ENCODE results near the gene TMEM121. TPM values are rescaled to one million over a fixed set of nuclear protein-coding genes. Genes with fewer than 3 reads are reported as not detected.
A peak's percentile ranks its signal among the peaks of the same experiment; 100 is the strongest.

The TMEM121 gene
- polyA plus RNA-seq, 1 of the 3 experiments (the other 2 are of a cell fraction), result 9.1 TPM

DNA sequence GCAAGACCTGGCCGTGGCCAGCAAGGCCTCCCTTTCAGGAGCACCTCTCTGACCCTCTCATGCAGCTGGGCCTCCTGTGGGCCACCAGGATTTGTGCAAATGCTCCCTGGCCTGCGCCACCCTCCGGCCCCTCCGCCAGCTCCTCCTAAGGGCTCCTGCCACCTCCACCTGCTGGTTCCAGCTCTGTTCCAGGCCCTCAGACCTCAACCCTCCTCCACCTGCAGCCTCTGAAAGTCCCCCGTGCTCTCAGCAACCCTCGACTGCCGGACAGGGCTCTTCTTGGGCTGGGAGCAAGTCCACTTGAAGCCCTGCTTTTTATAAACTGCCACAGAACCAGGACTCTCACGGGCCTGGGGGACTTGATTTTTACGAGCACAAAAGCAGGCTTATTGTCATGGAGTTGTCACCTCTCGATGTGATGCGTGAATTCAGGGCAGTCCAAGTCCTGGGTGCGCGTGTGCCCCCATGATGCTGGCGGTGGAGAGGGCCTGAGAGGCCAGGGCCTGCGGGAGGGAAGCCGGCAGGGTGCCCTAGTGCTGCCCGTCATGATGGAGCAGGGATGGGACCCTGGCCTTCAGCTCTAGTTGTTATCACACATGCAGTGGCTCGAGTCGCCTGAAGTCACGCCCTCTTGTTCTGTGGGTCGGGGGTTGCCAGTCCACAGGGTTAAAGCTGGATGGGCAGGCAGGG is 26.2 kb upstream of the TMEM121 start:
- Histone ChIP-seq H3K9ac (no peak overlapping the region), H3K4me1 (ENCODE audit: control insufficient read depth in 1 of 2, insufficient read depth in 2 of 2, low read depth in 1 of 2, low read length in 1 of 2) (peaks cover 0 to 6% of the 10 kb centered on the region in 2 experiments; a peak in 1 of 4 replicates), H2AFZ (ENCODE audit: low read depth) (no peak overlapping the region), H3F3A (replicated peaks; ENCODE audit: insufficient read depth) (no peaks in the 10 kb centered on the region), H3K79me2 (ENCODE audit: insufficient read depth) (no peaks in the 10 kb centered on the region), H3K9me3 (no peaks in the 10 kb centered on the region), H3K4me2 (no peak overlapping the region), H3K4me3 (ENCODE audit: low read depth in 2 of 2, low read length in 1 of 2) (no peak overlapping the region), H4K20me1 (ENCODE audit: insufficient read depth) (no peaks in the 10 kb centered on the region), H3K27me3 (ENCODE audit: insufficient read depth) (no peaks in the 10 kb centered on the region), H3K9me2 (no peaks in the 10 kb centered on the region), H3K27ac (ENCODE audit: low read depth in 2 of 2, low read length in 1 of 2) (no peak overlapping the region), H3K36me3 (replicated peaks in 1 of 2; ENCODE audit: control insufficient read depth in 1 of 2, insufficient read depth in 2 of 2, low read length in 1 of 2) (no peaks in the 10 kb centered on the region)
- ChIA-PET POLR2A (interaction anchor here (0.8 kb wide), 1 partner anchor 19 kb away, joined by 3 read pairs; no protein-coding TSS in a partner anchor), CTCF (interaction anchor here (1.0 to 1.4 kb wide), 3 partner anchors 10 to 17 kb away, joined by 3 to 4 read pairs (median 4); no protein-coding TSS in a partner anchor)
- peak; percentile 17 for DNase-seq
- WGBS (ENCODE audit: low lambda C conversion rate), result 92% methylated on average over 10 of the region's 21 CpGs
- no peak for TF ChIP-seq MXI1 (IDR thresholded peaks at IDR 0.05; ENCODE audit: low read depth, low read length)
- no peak for TF ChIP-seq TAF1 (IDR thresholded peaks at IDR 0.05; ENCODE audit: borderline replicate concordance, low read depth, low read length)
- no peak for TF ChIP-seq ELF1 (IDR thresholded peaks at IDR 0.05)
- TF ChIP-seq, protein P1, sequence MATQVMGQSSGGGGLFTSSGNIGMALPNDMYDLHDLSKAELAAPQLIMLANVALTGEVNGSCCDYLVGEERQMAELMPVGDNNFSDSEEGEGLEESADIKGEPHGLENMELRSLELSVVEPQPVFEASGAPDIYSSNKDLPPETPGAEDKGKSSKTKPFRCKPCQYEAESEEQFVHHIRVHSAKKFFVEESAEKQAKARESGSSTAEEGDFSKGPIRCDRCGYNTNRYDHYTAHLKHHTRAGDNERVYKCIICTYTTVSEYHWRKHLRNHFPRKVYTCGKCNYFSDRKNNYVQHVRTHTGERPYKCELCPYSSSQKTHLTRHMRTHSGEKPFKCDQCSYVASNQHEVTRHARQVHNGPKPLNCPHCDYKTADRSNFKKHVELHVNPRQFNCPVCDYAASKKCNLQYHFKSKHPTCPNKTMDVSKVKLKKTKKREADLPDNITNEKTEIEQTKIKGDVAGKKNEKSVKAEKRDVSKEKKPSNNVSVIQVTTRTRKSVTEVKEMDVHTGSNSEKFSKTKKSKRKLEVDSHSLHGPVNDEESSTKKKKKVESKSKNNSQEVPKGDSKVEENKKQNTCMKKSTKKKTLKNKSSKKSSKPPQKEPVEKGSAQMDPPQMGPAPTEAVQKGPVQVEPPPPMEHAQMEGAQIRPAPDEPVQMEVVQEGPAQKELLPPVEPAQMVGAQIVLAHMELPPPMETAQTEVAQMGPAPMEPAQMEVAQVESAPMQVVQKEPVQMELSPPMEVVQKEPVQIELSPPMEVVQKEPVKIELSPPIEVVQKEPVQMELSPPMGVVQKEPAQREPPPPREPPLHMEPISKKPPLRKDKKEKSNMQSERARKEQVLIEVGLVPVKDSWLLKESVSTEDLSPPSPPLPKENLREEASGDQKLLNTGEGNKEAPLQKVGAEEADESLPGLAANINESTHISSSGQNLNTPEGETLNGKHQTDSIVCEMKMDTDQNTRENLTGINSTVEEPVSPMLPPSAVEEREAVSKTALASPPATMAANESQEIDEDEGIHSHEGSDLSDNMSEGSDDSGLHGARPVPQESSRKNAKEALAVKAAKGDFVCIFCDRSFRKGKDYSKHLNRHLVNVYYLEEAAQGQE (IDR thresholded peaks at IDR 0.05; ENCODE audit: low read depth, low read length), result no peak
- no peak for TF ChIP-seq NRF1 (IDR thresholded peaks at IDR 0.05; ENCODE audit: low read depth, low read length)
- no peak for TF ChIP-seq FOXM1 (IDR thresholded peaks at IDR 0.05; ENCODE audit: low read depth)
- no peak for TF ChIP-seq GATA2 (CRISPR knock-in tag; IDR thresholded peaks at IDR 0.05)
- no peak for TF ChIP-seq JUND (IDR thresholded peaks at IDR 0.05)
- TF ChIP-seq TCF12 (IDR thresholded peaks at IDR 0.05), result no peak
- no peak for TF ChIP-seq RXRA (IDR thresholded peaks at IDR 0.05; ENCODE audit: borderline replicate concordance, low read depth)

DNA sequence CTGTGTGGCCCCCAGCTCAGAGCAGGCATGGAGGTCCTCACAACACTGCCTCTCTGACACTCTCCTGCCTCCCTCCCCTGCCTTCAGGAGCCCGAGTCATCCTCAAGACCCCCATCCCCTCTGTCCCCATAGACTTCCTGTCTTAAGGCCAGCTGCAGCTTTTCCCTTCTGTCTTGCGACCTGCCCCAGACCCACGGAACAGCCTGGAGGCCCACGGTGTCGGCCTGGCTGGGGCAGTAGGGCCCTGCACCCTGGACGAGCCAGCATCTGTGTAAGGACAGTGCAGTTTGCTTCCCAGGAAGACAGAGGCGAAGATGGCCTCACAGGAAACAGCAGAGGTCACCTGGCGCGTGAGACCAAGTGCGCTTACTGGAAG is 25.7 kb upstream of the TMEM121 start:
- H3K27me3 ChIP-seq (ENCODE audit: insufficient read depth), result no peaks in the 10 kb centered on the region
- POLR2A ChIA-PET, result no interaction called here
- DNase-seq, result peak; percentile 25
- TF ChIP-seq RAD21 (IDR thresholded peaks at IDR 0.05; ENCODE audit: low read length) (no peak), TCF12 (IDR thresholded peaks at IDR 0.05) (no peak), CTCF (IDR thresholded peaks at IDR 0.05) (no peak), GABPA (IDR thresholded peaks at IDR 0.05; ENCODE audit: low read depth) (no peak), ELF1 (IDR thresholded peaks at IDR 0.05) (no peak), JUND (IDR thresholded peaks at IDR 0.05) (no peak), FOXJ3 (CRISPR knock-in tag; IDR thresholded peaks at IDR 0.05) (no peak), POLR2AphosphoS5 (IDR thresholded peaks at IDR 0.05; ENCODE audit: low read depth, low read length) (no peak), SIN3A (IDR thresholded peaks at IDR 0.05; ENCODE audit: borderline replicate concordance, low read depth, low read length) (no peak), EP300 (IDR thresholded peaks at IDR 0.05; ENCODE audit: borderline replicate concordance in 1 of 2, low read depth in 1 of 2, low read length in 1 of 2) (no peak)
- TF ChIP-seq, protein P1 (IDR thresholded peaks at IDR 0.05; ENCODE audit: low read depth, low read length), result no peak

More for the DNA sequence above, 25.7 kb upstream of the TMEM121 start:
- WGBS (ENCODE audit: low lambda C conversion rate), result 94% methylated on average over 10 of the region's 10 CpGs
- CTCF ChIA-PET, result interaction anchor here (1.0 to 1.2 kb wide), 3 partner anchors 15 to 20 kb away, joined by 3 to 4 read pairs (median 4); no protein-coding TSS in a partner anchor
- H4K20me1 ChIP-seq (ENCODE audit: insufficient read depth), result no peaks in the 10 kb centered on the region
- no peaks in the 10 kb centered on the region for H3F3A ChIP-seq (replicated peaks; ENCODE audit: insufficient read depth)
- H3K36me3 ChIP-seq (replicated peaks in 1 of 2; ENCODE audit: control insufficient read depth in 1 of 2, insufficient read depth in 2 of 2, low read length in 1 of 2), result no peaks in the 10 kb centered on the region
- no peaks in the 10 kb centered on the region for H3K79me2 ChIP-seq (ENCODE audit: insufficient read depth)
- no peaks in the 10 kb centered on the region for H3K9me2 ChIP-seq
- H3K4me3 ChIP-seq (ENCODE audit: low read depth in 2 of 2, low read length in 1 of 2), result no peak overlapping the region
- H3K27ac ChIP-seq (ENCODE audit: low read depth in 2 of 2, low read length in 1 of 2), result no peak overlapping the region
- no peak overlapping the region for H2AFZ ChIP-seq (ENCODE audit: low read depth)
- no peak overlapping the region for H3K4me2 ChIP-seq
- peaks cover 0 to 9% of the 10 kb centered on the region in 2 experiments; a peak in 1 of 4 replicates for H3K4me1 ChIP-seq (ENCODE audit: control insufficient read depth in 1 of 2, insufficient read depth in 2 of 2, low read depth in 1 of 2, low read length in 1 of 2)
- H3K9ac ChIP-seq, result no peak overlapping the region
- H3K9me3 ChIP-seq, result no peaks in the 10 kb centered on the region

Measured in SK-N-SH (cell line).